MM.1S (cell line): ENCODE results near the gene MBLAC2.

ENCODE experiments used
- DNase-seq: peaks from one replicate; pipeline ENCODE4 v3.0.0-alpha.2; 2015
- H2AFZ ChIP-seq: fragments of 300-600 bp; sonication (generic); 2 replicates; pipeline ENCODE4 v1.6.0; 2016; ENCODE audit warnings: antibody characterized with exemption, low read length
- H3F3A ChIP-seq: fragments of 300-600 bp; sonication (generic); 2 replicates; pipeline ENCODE4 v1.6.1; 2016; ENCODE audit warnings: mild to moderate bottlenecking, antibody characterized with exemption, low read length, moderate library complexity, mixed read lengths; ENCODE audit not compliant: insufficient read depth
- H3K27ac ChIP-seq: fragments of 300-600 bp; sonication (generic); 2 replicates; pipeline ENCODE4 v1.5.1; 2016; ENCODE audit warnings: mild to moderate bottlenecking, low read length
- H3K27me3 ChIP-seq: fragments of 300-600 bp; sonication (generic); replicated peaks from 2 replicates; pipeline ENCODE4 v1.6.0; 2016; ENCODE audit warnings: low read length; ENCODE audit not compliant: insufficient read depth
- H3K36me3 ChIP-seq: fragments of 300-600 bp; sonication (generic); replicated peaks from 2 replicates; pipeline ENCODE4 v1.6.1; 2016; ENCODE audit warnings: mild to moderate bottlenecking, low read length, mixed read lengths; ENCODE audit not compliant: insufficient read depth
- H3K4me1 ChIP-seq: fragments of 300-600 bp; sonication (generic); 2 replicates; pipeline ENCODE4 v1.6.1; 2016; ENCODE audit warnings: low read length, mixed read lengths
- H3K4me2 ChIP-seq: fragments of 300-600 bp; sonication (generic); 2 replicates; pipeline ENCODE4 v1.6.0; 2016; ENCODE audit warnings: low read depth, low read length
- H3K4me3 ChIP-seq: fragments of 300-600 bp; sonication (generic); 2 replicates; pipeline ENCODE4 v1.5.1; 2016; ENCODE audit warnings: low read length, mixed read lengths
- H3K79me2 ChIP-seq: fragments of 300-600 bp; sonication (generic); 2 replicates; pipeline ENCODE4 v1.6.1; 2016; ENCODE audit warnings: mixed run types, low read length, mixed read lengths
- H3K9ac ChIP-seq: fragments of 300-600 bp; sonication (generic); 2 replicates; pipeline ENCODE4 v1.6.1; 2016; ENCODE audit warnings: low read length, mixed read lengths
- H3K9me2 ChIP-seq: fragments of 300-600 bp; sonication (generic); replicated peaks from 2 replicates; pipeline ENCODE4 v1.6.1; 2016; ENCODE audit warnings: mild to moderate bottlenecking, low read length, mixed read lengths; ENCODE audit not compliant: insufficient read depth
- H3K9me3 ChIP-seq: fragments of 300-600 bp; sonication (generic); replicated peaks from 2 replicates; pipeline ENCODE4 v1.6.1; 2016; ENCODE audit warnings: mild to moderate bottlenecking, low read length, mixed read lengths; ENCODE audit not compliant: insufficient read depth
- H4K20me1 ChIP-seq: fragments of 300-600 bp; sonication (generic); 2 replicates; pipeline ENCODE4 v1.6.1; 2016; ENCODE audit warnings: mild to moderate bottlenecking, low read length, moderate library complexity, mixed read lengths; ENCODE audit not compliant: insufficient read depth
- CTCF ChIP-seq: fragments of 300-600 bp; sonication (generic); IDR thresholded peaks from 2 replicates; pipeline ENCODE4 v1.5.1; 2016; ENCODE audit warnings: antibody characterized with exemption, low read length, mixed read lengths
- EZH2 ChIP-seq: fragments of 300-600 bp; sonication (generic); optimal IDR thresholded peaks from 2 replicates; pipeline ENCODE3; 2017; ENCODE audit warnings: low read depth, mild to moderate bottlenecking, antibody characterized with exemption, low read length, mixed read lengths
- EZH2phosphoT487 ChIP-seq: fragments of 300-600 bp; sonication (generic); IDR thresholded peaks from 2 replicates; pipeline ENCODE4 v1.6.1; 2018; ENCODE audit warnings: antibody characterized with exemption, low read length

MBLAC2 gene

GRCh38 chr5:90461288-90461687, 13.3 kb downstream of the MBLAC2 start:
- H3K9ac ChIP-seq, result no peak overlapping the region
- H3K4me2 ChIP-seq, result no peak overlapping the region
- no peak overlapping the region for H3K4me3 ChIP-seq
- H3K9me2 ChIP-seq, result no peaks in the 10 kb centered on the region
- no peak overlapping the region for H3K27ac ChIP-seq
- no peaks in the 10 kb centered on the region for H3K36me3 ChIP-seq
- no peak overlapping the region for H2AFZ ChIP-seq
- no peaks in the 10 kb centered on the region for H3K9me3 ChIP-seq
- no peaks in the 10 kb centered on the region for H3F3A ChIP-seq
- no peaks in the 10 kb centered on the region for H3K27me3 ChIP-seq
- TF ChIP-seq EZH2, result no peak
- no peak for TF ChIP-seq EZH2phosphoT487
- no peak for TF ChIP-seq CTCF
- no peaks in the 10 kb centered on the region for H3K79me2 ChIP-seq
- DNase-seq, result no peak
- no peaks in the 10 kb centered on the region for H3K4me1 ChIP-seq
- no peaks in the 10 kb centered on the region for H4K20me1 ChIP-seq

- Histone ChIP-seq H3K4me3 (no peak overlapping the region), H3K79me2 (no peaks in the 10 kb centered on the region), H3K9me3 (no peaks in the 10 kb centered on the region), H3K4me2 (no peak overlapping the region), H3K36me3 (no peaks in the 10 kb centered on the region), H3F3A (no peaks in the 10 kb centered on the region; the same call in 1 of the 2 replicates), H3K27ac (no peak overlapping the region), H3K27me3 (no peaks in the 10 kb centered on the region), H3K4me1 (no peaks in the 10 kb centered on the region), H3K9me2 (no peaks in the 10 kb centered on the region), H3K9ac (no peak overlapping the region), H4K20me1 (no peaks in the 10 kb centered on the region), H2AFZ (no peak overlapping the region)
- no peak for DNase-seq
- TF ChIP-seq CTCF (no peak), EZH2 (no peak), EZH2phosphoT487 (no peak)
These were observed 27.6 kb downstream of the MBLAC2 start for GRCh38 chr5:90446961-90447360.

GRCh38 chr5:90440644-90441043, 33.9 kb downstream of the MBLAC2 start:
- no peaks in the 10 kb centered on the region for H3K27me3 ChIP-seq
- no peak overlapping the region for H3K9ac ChIP-seq
- no peaks in the 10 kb centered on the region for H3K9me3 ChIP-seq
- TF ChIP-seq EZH2phosphoT487, result no peak
- TF ChIP-seq EZH2, result no peak
- no peak for TF ChIP-seq CTCF
- no peaks in the 10 kb centered on the region for H3K4me1 ChIP-seq
- H3K27ac ChIP-seq, result no peak overlapping the region
- no peaks in the 10 kb centered on the region for H3K9me2 ChIP-seq
- no peaks in the 10 kb centered on the region for H3K36me3 ChIP-seq
- no peaks in the 10 kb centered on the region for H3F3A ChIP-seq
- no peaks in the 10 kb centered on the region for H4K20me1 ChIP-seq
- H2AFZ ChIP-seq, result no peak overlapping the region
- DNase-seq, result no peak
- no peaks in the 10 kb centered on the region for H3K79me2 ChIP-seq
- peak overlapping the region; percentile 58; the same call in 1 of the 2 replicates for H3K4me2 ChIP-seq
- no peak overlapping the region for H3K4me3 ChIP-seq
